Uterus (tissue), 2 donors: ENCODE data around the gene PDF.

Experiments used
- CTCF ChIP-seq, 4 experiments: fragments of 200-600 bp in 2 of 4; fragments of 450-650 bp in 2 of 4; sonication (generic) in 2 of 4; IDR thresholded peaks; one replicate each; pipeline ENCODE4 v1.5.1; 2016 to 2019; ENCODE audit warnings: antibody characterized with exemption in 4 of 4, mild to moderate bottlenecking in 2 of 4, moderate library complexity in 1 of 4
- POLR2A ChIP-seq, 2 donors: fragments of 450-650 bp; IDR thresholded peaks; one replicate each; pipeline ENCODE4 v1.6.1; 2016; ENCODE audit warnings: antibody characterized with exemption in 2 of 2, mild to moderate bottlenecking in 1 of 2, moderate library complexity in 1 of 2

GRCh38 chr16:69283851-69284250 is 46.5 kb downstream of the PDF start:
- no peak for TF ChIP-seq CTCF (IDR thresholded peaks at IDR 0.05)
- TF ChIP-seq POLR2A (IDR thresholded peaks at IDR 0.05): no peak
